A549 (cell line): ENCODE data around the gene XIST.

Experiments
- CEBPB ChIP-seq, 2 experiments: fragments of >200 bp in 1 of 2; sonication (Bioruptor Twin) in 1 of 2; formaldehyde crosslinking in 1 of 2; IDR thresholded peaks; 2 replicates each; pipeline ENCODE4 v1.6.1; 2012 to 2016
- HDAC2 ChIP-seq: fragments of 200-600 bp; sonication (generic); IDR thresholded peaks from 2 replicates; pipeline ENCODE4 v1.6.1; 2016
- JUN ChIP-seq, 2 experiments: fragments of >200 bp; sonication (Bioruptor Twin); formaldehyde crosslinking; IDR thresholded peaks; 2 replicates in 1 of 2; 3 replicates in 1 of 2; pipeline ENCODE4 v1.6.1; 2016 to 2017
- MAFK ChIP-seq: fragments of 450-650 bp; IDR thresholded peaks from 2 replicates; pipeline ENCODE4 v1.6.1; 2014; ENCODE audit not compliant: partially characterized antibody
- POLR2A ChIP-seq: IDR thresholded peaks from 2 replicates; pipeline ENCODE4 v1.6.1; 2012; ENCODE audit warnings: mild to moderate bottlenecking, low read length
- RAD21 ChIP-seq, 2 experiments: fragments of >200 bp in 1 of 2; sonication (Bioruptor Twin) in 1 of 2; formaldehyde crosslinking in 1 of 2; IDR thresholded peaks in 1 of 2; conservative IDR thresholded peaks in 1 of 2; 2 replicates in 1 of 2; 3 replicates in 1 of 2; pipeline ENCODE4 v1.6.1; 2012 to 2018; ENCODE audit warnings: inconsistent platforms in 1 of 2
- RCOR1 ChIP-seq: fragments of 150-350 bp; IDR thresholded peaks from 2 replicates; pipeline ENCODE4 v1.6.1; 2014; ENCODE audit warnings: antibody characterized with exemption, low read length, low read depth
- RFX5 ChIP-seq: fragments of 450-650 bp; IDR thresholded peaks from 2 replicates; pipeline ENCODE4 v1.7.1; 2014; ENCODE audit warnings: antibody characterized with exemption, mild to moderate bottlenecking, moderate library complexity
- RNF2 ChIP-seq: fragments of 200-600 bp; sonication (generic); IDR thresholded peaks from 2 replicates; pipeline ENCODE4 v1.6.1; 2016; ENCODE audit warnings: low read depth, mild to moderate bottlenecking, antibody characterized with exemption, moderate library complexity, borderline replicate concordance
- TF ChIP-seq, protein P1 (sequence below): fragments of >200 bp; sonication (Bioruptor Twin); formaldehyde crosslinking; IDR thresholded peaks from 3 replicates; pipeline ENCODE4 v1.5.1; 2016
- TF ChIP-seq, protein P2 (sequence below): fragments of 250-450 bp; sonication (Bioruptor Pico); IDR thresholded peaks from 2 replicates; pipeline ENCODE4 v1.5.0; 2021; ENCODE audit warnings: mild to moderate bottlenecking, moderate library complexity, borderline replicate concordance

GRCh38 chrX:73822775-73823174, 29.7 kb downstream of the XIST start:
- TF ChIP-seq, protein P1, sequence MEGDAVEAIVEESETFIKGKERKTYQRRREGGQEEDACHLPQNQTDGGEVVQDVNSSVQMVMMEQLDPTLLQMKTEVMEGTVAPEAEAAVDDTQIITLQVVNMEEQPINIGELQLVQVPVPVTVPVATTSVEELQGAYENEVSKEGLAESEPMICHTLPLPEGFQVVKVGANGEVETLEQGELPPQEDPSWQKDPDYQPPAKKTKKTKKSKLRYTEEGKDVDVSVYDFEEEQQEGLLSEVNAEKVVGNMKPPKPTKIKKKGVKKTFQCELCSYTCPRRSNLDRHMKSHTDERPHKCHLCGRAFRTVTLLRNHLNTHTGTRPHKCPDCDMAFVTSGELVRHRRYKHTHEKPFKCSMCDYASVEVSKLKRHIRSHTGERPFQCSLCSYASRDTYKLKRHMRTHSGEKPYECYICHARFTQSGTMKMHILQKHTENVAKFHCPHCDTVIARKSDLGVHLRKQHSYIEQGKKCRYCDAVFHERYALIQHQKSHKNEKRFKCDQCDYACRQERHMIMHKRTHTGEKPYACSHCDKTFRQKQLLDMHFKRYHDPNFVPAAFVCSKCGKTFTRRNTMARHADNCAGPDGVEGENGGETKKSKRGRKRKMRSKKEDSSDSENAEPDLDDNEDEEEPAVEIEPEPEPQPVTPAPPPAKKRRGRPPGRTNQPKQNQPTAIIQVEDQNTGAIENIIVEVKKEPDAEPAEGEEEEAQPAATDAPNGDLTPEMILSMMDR, result no peak
- TF ChIP-seq, protein P2, sequence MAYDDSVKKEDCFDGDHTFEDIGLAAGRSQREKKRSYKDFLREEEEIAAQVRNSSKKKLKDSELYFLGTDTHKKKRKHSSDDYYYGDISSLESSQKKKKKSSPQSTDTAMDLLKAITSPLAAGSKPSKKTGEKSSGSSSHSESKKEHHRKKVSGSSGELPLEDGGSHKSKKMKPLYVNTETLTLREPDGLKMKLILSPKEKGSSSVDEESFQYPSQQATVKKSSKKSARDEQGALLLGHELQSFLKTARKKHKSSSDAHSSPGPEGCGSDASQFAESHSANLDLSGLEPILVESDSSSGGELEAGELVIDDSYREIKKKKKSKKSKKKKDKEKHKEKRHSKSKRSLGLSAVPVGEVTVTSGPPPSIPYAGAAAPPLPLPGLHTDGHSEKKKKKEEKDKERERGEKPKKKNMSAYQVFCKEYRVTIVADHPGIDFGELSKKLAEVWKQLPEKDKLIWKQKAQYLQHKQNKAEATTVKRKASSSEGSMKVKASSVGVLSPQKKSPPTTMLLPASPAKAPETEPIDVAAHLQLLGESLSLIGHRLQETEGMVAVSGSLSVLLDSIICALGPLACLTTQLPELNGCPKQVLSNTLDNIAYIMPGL (CRISPR knock-in tag), result no peak
- TF ChIP-seq JUN (IDR thresholded peaks at IDR 0.05) (no peak), HDAC2 (no peak), POLR2A (no peak), MAFK (no peak), RFX5 (no peak), RNF2 (no peak), CEBPB (IDR thresholded peaks at IDR 0.05) (no peak), RAD21 (conservative IDR thresholded peaks at IDR 0.05 in 1 of 2, IDR thresholded peaks at IDR 0.05 in 1 of 2) (no peak), RCOR1 (no peak)
